Ovary (tissue), 9 donors: ENCODE data around the gene SBF2. TPM values are rescaled to one million over a fixed set of nuclear protein-coding genes. Genes with fewer than 3 reads are reported as not detected.

Experiments
- DNase-seq, 5 donors: peaks; one replicate each; pipeline ENCODE4 v3.0.0-alpha.2; 2019 to 2020
- H3K27ac ChIP-seq, 2 donors: fragments of 200-600 bp; one replicate each; pipeline versions ENCODE4 v1.5.1 to v1.8.0; 2019 to 2022
- H3K27me3 ChIP-seq: fragments of 200-600 bp; one replicate; pipeline ENCODE4 v1.8.0; 2022
- H3K36me3 ChIP-seq: fragments of 200-600 bp; sonication (generic); one replicate; pipeline ENCODE4 v1.5.1; 2019
- H3K4me1 ChIP-seq: one replicate; pipeline ENCODE4 v1.8.1; 2013; ENCODE audit warnings: mild to moderate bottlenecking, moderate library complexity; ENCODE audit not compliant: insufficient read depth
- H3K4me3 ChIP-seq: fragments of 200-600 bp; sonication (generic); one replicate; pipeline ENCODE4 v1.5.1; 2017
- H3K9me3 ChIP-seq, 2 donors: fragments of 200-600 bp in 1 of 2; sonication (generic) in 1 of 2; one replicate each; pipeline versions ENCODE4 v1.5.1 to v1.8.1; 2013 to 2019; ENCODE audit warnings: mild to moderate bottlenecking in 1 of 2, moderate library complexity in 1 of 2
- CTCF ChIP-seq, 3 donors: fragments of 450-650 bp in 2 of 3; fragments of 200-600 bp in 1 of 3; IDR thresholded peaks; one replicate each; pipeline versions ENCODE4 v1.5.1 to v1.8.0; 2016 to 2022; ENCODE audit warnings: antibody characterized with exemption in 3 of 3, mild to moderate bottlenecking in 1 of 3
- EP300 ChIP-seq: sonication (generic); formaldehyde crosslinking; IDR thresholded peaks from one replicate; pipeline ENCODE4 v1.6.1; 2017; ENCODE audit warnings: antibody characterized with exemption
- POLR2A ChIP-seq: fragments of 450-650 bp; IDR thresholded peaks from one replicate; pipeline ENCODE4 v1.6.1; 2017; ENCODE audit warnings: antibody characterized with exemption, mild to moderate bottlenecking, moderate library complexity
- WGBS, 3 donors: extraction: QIAGEN DNeasy Blood & Tissue Kit in 1 of 3; methylation state at CpG; one replicate each; pipeline versions ENCODE4 v1.1.5 to v1.1.7; 2013 to 2017; 5-methylcytosine and 5-hydroxymethylcytosine counted together
- intact Hi-C, 4 donors: fragments of 100-400 bp; cut with DNase I; formaldehyde crosslinking; loops; one replicate each; pipeline versions ENCODE4 v1.11.0 to v1.15.1; 2022 to 2023
- polyA plus RNA-seq, 2 donors: library from polyadenylated mRNA; stranded (reverse); fragments of 200-250 nt in 1 of 2; fragments of 350-450 nt in 1 of 2; fragmentation: Illumina TruSeq in 1 of 2; extraction: RNeasy Lipid Tissue Mini Kit (QIAGEN cat#74804) in 1 of 2; gene quantifications; one replicate each; pipeline ENCODE4 v1.2.3, GENCODE V29; 2013 to 2014
- total RNA-seq, 7 donors: library from RNA; depleted of rRNA in 2 of 7; stranded (reverse); fragments of >200 nt in 2 of 7; fragmentation: NEBNext Ultra II Directional in 3 of 7; extraction: Animal tissue kit (Norgen Biotek cat#: 25700) in 3 of 7; gene quantifications; one replicate each; pipeline versions ENCODE4 v1.1.0 to v1.2.4, GENCODE V29; 2016 to 2023
- donor health status: DM: no; HTN: no; CAD: no; lungs with moderate emphysema.
- donor health status: DM: no; HTN: no; CAD: no.
- donor health status: Bipolar disorder and iron deficiency.
- donor health status: DM: yes; HTN: yes; CAD: no.
- donor health status: DM: no; HTN: no; CAD: no.
- donor health status: DM: yes; HTN: yes; CAD: no.

SBF2 gene
- total and polyA plus RNA-seq, 9 donors: 27.4 to 77.5 (median 50.8) TPM

GRCh38 chr11:10274726-10275125 lies 19.3 kb downstream of the SBF2 start:
- intact Hi-C loops: no loop called here
- 32 to 50% (median 44%) methylated on average over 1 of the region's 1 CpG for WGBS, 3 donors
- H3K4me1 ChIP-seq: peaks cover 4% of the 10 kb centered on the region
- TF ChIP-seq EP300 (no peak), CTCF (IDR thresholded peaks at IDR 0.05) (no peak), POLR2A (no peak)
- H3K9me3 ChIP-seq: no peaks in the 10 kb centered on the region
- no peak overlapping the region for H3K27ac ChIP-seq
- H3K36me3 ChIP-seq: no peaks in the 10 kb centered on the region
- no peak overlapping the region for H3K4me3 ChIP-seq
- H3K27me3 ChIP-seq: no peaks in the 10 kb centered on the region
- no peak for DNase-seq

GRCh38 chr11:10273738-10274137 lies 20.3 kb downstream of the SBF2 start:
- intact Hi-C loops: no loop called here
- no peak overlapping the region for H3K4me3 ChIP-seq

GRCh38 chr11:10272132-10272531 lies 21.9 kb downstream of the SBF2 start:
- Histone ChIP-seq H3K4me1 (peaks cover 4% of the 10 kb centered on the region), H3K4me3 (no peak overlapping the region), H3K27me3 (no peaks in the 10 kb centered on the region), H3K27ac (no peak overlapping the region), H3K9me3 (no peaks in the 10 kb centered on the region), H3K36me3 (no peaks in the 10 kb centered on the region)
- intact Hi-C loops: no loop called here
- 56 to 96% (median 91%) methylated on average over 3 to 10 of the region's 11 CpGs for WGBS, 3 donors
- TF ChIP-seq POLR2A: no peak
- no peak for TF ChIP-seq CTCF (IDR thresholded peaks at IDR 0.05)
- no peak for TF ChIP-seq EP300
- DNase-seq: no peak

More at GRCh38 chr11:10273738-10274137, 20.3 kb downstream of the SBF2 start:
- DNase-seq: no peak
- Histone ChIP-seq H3K4me1 (peaks cover 4% of the 10 kb centered on the region), H3K27ac (no peak overlapping the region), H3K9me3 (no peaks in the 10 kb centered on the region), H3K36me3 (no peaks in the 10 kb centered on the region), H3K27me3 (no peaks in the 10 kb centered on the region)
- no peak for TF ChIP-seq EP300
- TF ChIP-seq CTCF (IDR thresholded peaks at IDR 0.05): no peak
- TF ChIP-seq POLR2A: no peak

- Histone ChIP-seq H3K27me3 (no peaks in the 10 kb centered on the region), H3K27ac (no peak overlapping the region), H3K9me3 (no peaks in the 10 kb centered on the region), H3K36me3 (no peaks in the 10 kb centered on the region), H3K4me3 (no peak overlapping the region), H3K4me1 (peaks cover 6% of the 10 kb centered on the region)
- TF ChIP-seq EP300: no peak
- TF ChIP-seq CTCF (IDR thresholded peaks at IDR 0.05): no peak
- no peak for TF ChIP-seq POLR2A
- WGBS, 3 donors: 57 to 66% (median 57%) methylated on average over 5 of the region's 5 CpGs
- intact Hi-C loops: no loop called here
- no peak for DNase-seq
Observed at GRCh38 chr11:10268746-10269488, 25.1 kb downstream of the SBF2 start.
